HEK293 (cell line): ENCODE data around the gene TSHZ2.
"Not testable (repeated sequence)": the region's sequence is repeated elsewhere in the genome, so short reads cannot be mapped to it uniquely, and the experiment has no call there.

Experiments used
- CTCF ChIA-PET: fragments of 350-600 bp; formaldehyde crosslinking; extraction: SDS; loops from one replicate; lab custom pipeline; 2021; ENCODE audit warnings: antibody characterized with exemption; lab: Yijun Ruan, JAX
- POLR2A ChIA-PET: fragments of 300-600 bp; formaldehyde crosslinking; extraction: SDS; loops from one replicate; lab custom pipeline; 2020; ENCODE audit warnings: antibody characterized with exemption, inconsistent platforms; lab: Yijun Ruan, JAX
- H3K27ac ChIP-seq: fragments of 200-500 bp; sonication (Bioruptor generic); 2 replicates; pipeline ENCODE4 v1.5.1; 2014; ENCODE audit warnings: low read depth, low read length, control low read depth, inconsistent platforms; ENCODE audit errors: extremely low read depth
- H3K36me3 ChIP-seq, 2 experiments: fragments of 200-500 bp in 1 of 2; sonication (Bioruptor generic) in 1 of 2; 1 replicate in 1 of 2; 2 replicates in 1 of 2; pipeline ENCODE4 v1.5.1; 2014 to 2017; ENCODE audit warnings: inconsistent platforms in 2 of 2, low read length in 2 of 2; ENCODE audit not compliant: control insufficient read depth in 2 of 2, insufficient read depth in 1 of 2
- H3K4me1 ChIP-seq: fragments of 200-500 bp; sonication (Bioruptor generic); 2 replicates; pipeline ENCODE4 v1.5.1; 2014; ENCODE audit warnings: mild to moderate bottlenecking, low read length, inconsistent platforms; ENCODE audit not compliant: control insufficient read depth, insufficient read depth
- H3K4me3 ChIP-seq: 2 replicates; pipeline ENCODE4 v1.5.1; 2011; ENCODE audit warnings: low read depth, mild to moderate bottlenecking, control low read depth, low read length, moderate library complexity
- H3K9me3 ChIP-seq: fragments of 200-500 bp; sonication (Bioruptor generic); 2 replicates; pipeline ENCODE4 v1.5.1; 2014; ENCODE audit warnings: low read depth, low read length, inconsistent platforms; ENCODE audit not compliant: control insufficient read depth, insufficient read depth
- BCL6B ChIP-seq: fragments of 450-650 bp; formaldehyde crosslinking; IDR thresholded peaks from 2 replicates; pipeline ENCODE4 v1.5.1; 2017; ENCODE audit warnings: missing biosample characterization, missing genetic modification characterization
- GLIS1 ChIP-seq: fragments of 450-650 bp; formaldehyde crosslinking; IDR thresholded peaks from 2 replicates; pipeline ENCODE4 v1.5.1; 2016; ENCODE audit warnings: missing biosample characterization, missing genetic modification characterization
- GLIS2 ChIP-seq: fragments of 450-650 bp; formaldehyde crosslinking; IDR thresholded peaks from 2 replicates; pipeline ENCODE4 v1.5.1; 2016; ENCODE audit warnings: missing biosample characterization, missing genetic modification characterization
- KLF8 ChIP-seq: fragments of 450-650 bp; formaldehyde crosslinking; IDR thresholded peaks from 2 replicates; pipeline ENCODE4 v1.5.1; 2016; ENCODE audit warnings: missing biosample characterization, missing genetic modification characterization
- REPIN1 ChIP-seq: fragments of 450-650 bp; formaldehyde crosslinking; IDR thresholded peaks from 2 replicates; pipeline ENCODE4 v1.5.1; 2017; ENCODE audit warnings: missing biosample characterization, missing genetic modification characterization, low read depth
- ZFP41 ChIP-seq: fragments of 450-650 bp; formaldehyde crosslinking; IDR thresholded peaks from 2 replicates; pipeline ENCODE4 v1.5.1; 2016; ENCODE audit warnings: missing biosample characterization, missing genetic modification characterization, borderline replicate concordance
- ZNF140 ChIP-seq: fragments of 450-650 bp; formaldehyde crosslinking; IDR thresholded peaks from 2 replicates; pipeline ENCODE4 v1.5.1; 2016; ENCODE audit warnings: missing biosample characterization, missing genetic modification characterization
- ZNF174 ChIP-seq: fragments of 450-650 bp; formaldehyde crosslinking; IDR thresholded peaks from 2 replicates; pipeline ENCODE4 v1.5.0; 2017; ENCODE audit warnings: missing biosample characterization, mild to moderate bottlenecking, missing genetic modification characterization
- ZNF175 ChIP-seq: fragments of 450-650 bp; formaldehyde crosslinking; IDR thresholded peaks from 2 replicates; pipeline ENCODE4 v1.5.1; 2016; ENCODE audit warnings: missing biosample characterization, missing genetic modification characterization
- ZNF211 ChIP-seq: fragments of 450-650 bp; formaldehyde crosslinking; IDR thresholded peaks from 2 replicates; pipeline ENCODE4 v1.5.1; 2016; ENCODE audit warnings: low read depth, missing biosample characterization, missing genetic modification characterization
- ZNF214 ChIP-seq: fragments of 450-650 bp; formaldehyde crosslinking; IDR thresholded peaks from 2 replicates; pipeline ENCODE4 v1.5.1; 2017; ENCODE audit warnings: missing biosample characterization, mild to moderate bottlenecking, missing genetic modification characterization, borderline replicate concordance
- ZNF354C ChIP-seq: fragments of 450-650 bp; formaldehyde crosslinking; IDR thresholded peaks from 2 replicates; pipeline ENCODE4 v1.5.1; 2016; ENCODE audit warnings: missing biosample characterization, missing genetic modification characterization, low read depth, borderline replicate concordance
- ZNF362 ChIP-seq: fragments of 450-650 bp; formaldehyde crosslinking; IDR thresholded peaks from 2 replicates; pipeline ENCODE4 v1.5.1; 2016; ENCODE audit warnings: missing biosample characterization, missing genetic modification characterization
- ZNF514 ChIP-seq: fragments of 450-650 bp; formaldehyde crosslinking; IDR thresholded peaks from 2 replicates; pipeline ENCODE4 v1.5.1; 2016; ENCODE audit warnings: missing biosample characterization, missing genetic modification characterization
- ZNF521 ChIP-seq: fragments of 450-650 bp; formaldehyde crosslinking; IDR thresholded peaks from 2 replicates; pipeline ENCODE4 v1.5.1; 2017; ENCODE audit warnings: missing biosample characterization, mild to moderate bottlenecking, missing genetic modification characterization
- ZNF654 ChIP-seq: fragments of 450-650 bp; formaldehyde crosslinking; IDR thresholded peaks from 2 replicates; pipeline ENCODE4 v1.5.1; 2016; ENCODE audit warnings: low read depth, missing biosample characterization, missing genetic modification characterization
- ZXDB ChIP-seq: fragments of 450-650 bp; formaldehyde crosslinking; IDR thresholded peaks from 2 replicates; pipeline ENCODE4 v1.5.1; 2016; ENCODE audit warnings: missing biosample characterization, missing genetic modification characterization
- TF ChIP-seq, protein P1 (sequence below): fragments of 450-650 bp; formaldehyde crosslinking; IDR thresholded peaks from 2 replicates; pipeline ENCODE4 v1.5.1; 2016; ENCODE audit warnings: missing biosample characterization, missing genetic modification characterization
- TF ChIP-seq, protein P2 (sequence below): fragments of 450-650 bp; formaldehyde crosslinking; IDR thresholded peaks from 2 replicates; pipeline ENCODE4 v1.5.1; 2016; ENCODE audit warnings: missing biosample characterization, missing genetic modification characterization
- TF ChIP-seq, protein P3 (sequence below): fragments of 450-650 bp; IDR thresholded peaks from 2 replicates; pipeline ENCODE4 v1.5.1; 2018; ENCODE audit warnings: missing biosample characterization, missing genetic modification characterization

Gene TSHZ2

DNA sequence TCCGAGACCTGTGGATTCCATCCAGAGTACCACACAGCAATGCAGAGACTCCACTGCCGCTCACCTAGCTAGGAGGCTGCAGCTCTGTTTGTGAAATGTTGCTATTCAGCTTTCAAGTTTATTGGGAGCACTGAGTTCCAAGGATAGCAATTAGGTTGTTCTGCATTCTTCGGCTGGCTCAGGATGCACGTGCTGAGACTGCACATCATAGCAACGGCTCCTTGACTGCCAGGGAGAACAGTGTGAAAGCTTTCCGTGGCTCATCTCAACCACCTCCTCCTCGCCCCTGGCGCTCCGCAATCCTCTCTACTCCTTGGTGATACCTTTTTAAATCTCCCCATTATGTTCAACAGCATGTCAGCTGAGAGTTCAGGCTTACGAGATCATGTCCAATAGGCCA lies 116.6 kb downstream of the TSHZ2 start:
- TF ChIP-seq ZNF140 (no peak), KLF8 (tag by site-specific recombination) (no peak), ZNF174 (no peak), REPIN1 (tag by site-specific recombination) (no peak), ZNF362 (no peak), ZNF211 (tag by site-specific recombination) (no peak), BCL6B (tag by site-specific recombination) (no peak), ZNF214 (tag by site-specific recombination) (no peak), GLIS2 (no peak), ZNF521 (no peak), ZNF354C (no peak), ZXDB (tag by site-specific recombination) (no peak), ZFP41 (tag by site-specific recombination) (no peak), ZNF175 (tag by site-specific recombination) (no peak), ZNF514 (tag by site-specific recombination) (no peak), GLIS1 (tag by site-specific recombination) (no peak), ZNF654 (tag by site-specific recombination) (no peak)
- TF ChIP-seq, protein P1, sequence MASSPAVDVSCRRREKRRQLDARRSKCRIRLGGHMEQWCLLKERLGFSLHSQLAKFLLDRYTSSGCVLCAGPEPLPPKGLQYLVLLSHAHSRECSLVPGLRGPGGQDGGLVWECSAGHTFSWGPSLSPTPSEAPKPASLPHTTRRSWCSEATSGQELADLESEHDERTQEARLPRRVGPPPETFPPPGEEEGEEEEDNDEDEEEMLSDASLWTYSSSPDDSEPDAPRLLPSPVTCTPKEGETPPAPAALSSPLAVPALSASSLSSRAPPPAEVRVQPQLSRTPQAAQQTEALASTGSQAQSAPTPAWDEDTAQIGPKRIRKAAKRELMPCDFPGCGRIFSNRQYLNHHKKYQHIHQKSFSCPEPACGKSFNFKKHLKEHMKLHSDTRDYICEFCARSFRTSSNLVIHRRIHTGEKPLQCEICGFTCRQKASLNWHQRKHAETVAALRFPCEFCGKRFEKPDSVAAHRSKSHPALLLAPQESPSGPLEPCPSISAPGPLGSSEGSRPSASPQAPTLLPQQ, result no peak
- TF ChIP-seq, protein P2, sequence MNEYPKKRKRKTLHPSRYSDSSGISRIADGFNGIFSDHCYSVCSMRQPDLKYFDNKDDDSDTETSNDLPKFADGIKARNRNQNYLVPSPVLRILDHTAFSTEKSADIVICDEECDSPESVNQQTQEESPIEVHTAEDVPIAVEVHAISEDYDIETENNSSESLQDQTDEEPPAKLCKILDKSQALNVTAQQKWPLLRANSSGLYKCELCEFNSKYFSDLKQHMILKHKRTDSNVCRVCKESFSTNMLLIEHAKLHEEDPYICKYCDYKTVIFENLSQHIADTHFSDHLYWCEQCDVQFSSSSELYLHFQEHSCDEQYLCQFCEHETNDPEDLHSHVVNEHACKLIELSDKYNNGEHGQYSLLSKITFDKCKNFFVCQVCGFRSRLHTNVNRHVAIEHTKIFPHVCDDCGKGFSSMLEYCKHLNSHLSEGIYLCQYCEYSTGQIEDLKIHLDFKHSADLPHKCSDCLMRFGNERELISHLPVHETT (tag by site-specific recombination), result no peak
- TF ChIP-seq, protein P3, sequence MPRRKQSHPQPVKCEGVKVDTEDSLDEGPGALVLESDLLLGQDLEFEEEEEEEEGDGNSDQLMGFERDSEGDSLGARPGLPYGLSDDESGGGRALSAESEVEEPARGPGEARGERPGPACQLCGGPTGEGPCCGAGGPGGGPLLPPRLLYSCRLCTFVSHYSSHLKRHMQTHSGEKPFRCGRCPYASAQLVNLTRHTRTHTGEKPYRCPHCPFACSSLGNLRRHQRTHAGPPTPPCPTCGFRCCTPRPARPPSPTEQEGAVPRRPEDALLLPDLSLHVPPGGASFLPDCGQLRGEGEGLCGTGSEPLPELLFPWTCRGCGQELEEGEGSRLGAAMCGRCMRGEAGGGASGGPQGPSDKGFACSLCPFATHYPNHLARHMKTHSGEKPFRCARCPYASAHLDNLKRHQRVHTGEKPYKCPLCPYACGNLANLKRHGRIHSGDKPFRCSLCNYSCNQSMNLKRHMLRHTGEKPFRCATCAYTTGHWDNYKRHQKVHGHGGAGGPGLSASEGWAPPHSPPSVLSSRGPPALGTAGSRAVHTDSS (tag by site-specific recombination), result no peak
- Histone ChIP-seq H3K27ac (no peak overlapping the region), H3K36me3 (no peaks in the 10 kb centered on the region), H3K4me3 (no peak overlapping the region), H3K4me1 (no peaks in the 10 kb centered on the region), H3K9me3 (no peaks in the 10 kb centered on the region)
- POLR2A ChIA-PET, result no interaction called here
- CTCF ChIA-PET, result no interaction called here

DNA sequence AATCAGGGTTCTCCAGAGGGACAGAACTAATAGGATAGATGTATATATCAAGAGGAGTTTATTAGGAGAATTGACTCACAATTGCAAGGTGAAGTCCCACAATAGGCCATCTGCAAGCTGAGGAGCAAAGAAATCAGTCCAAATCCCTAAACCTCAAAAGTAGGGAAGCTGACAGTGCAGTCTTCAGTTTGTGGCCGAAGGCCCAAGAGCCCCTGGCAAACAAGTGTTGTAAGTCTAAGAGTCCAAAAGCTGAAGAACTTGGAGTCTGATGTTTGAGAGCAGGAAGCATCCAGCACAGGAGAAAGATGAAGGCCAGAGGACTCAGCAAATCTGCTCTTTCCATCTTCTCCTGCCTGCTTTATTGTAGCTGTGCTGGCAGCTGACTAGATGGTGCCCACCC lies 117.7 kb downstream of the TSHZ2 start:
- H3K9me3 ChIP-seq, H3K4me1 ChIP-seq, H3K27ac ChIP-seq, H3K36me3 ChIP-seq, CTCF ChIA-PET, H3K4me3 ChIP-seq, POLR2A ChIA-PET: not testable (repeated sequence)
